ENCODE results near the gene LBX2.

- TF ChIP-seq, protein P1, sequence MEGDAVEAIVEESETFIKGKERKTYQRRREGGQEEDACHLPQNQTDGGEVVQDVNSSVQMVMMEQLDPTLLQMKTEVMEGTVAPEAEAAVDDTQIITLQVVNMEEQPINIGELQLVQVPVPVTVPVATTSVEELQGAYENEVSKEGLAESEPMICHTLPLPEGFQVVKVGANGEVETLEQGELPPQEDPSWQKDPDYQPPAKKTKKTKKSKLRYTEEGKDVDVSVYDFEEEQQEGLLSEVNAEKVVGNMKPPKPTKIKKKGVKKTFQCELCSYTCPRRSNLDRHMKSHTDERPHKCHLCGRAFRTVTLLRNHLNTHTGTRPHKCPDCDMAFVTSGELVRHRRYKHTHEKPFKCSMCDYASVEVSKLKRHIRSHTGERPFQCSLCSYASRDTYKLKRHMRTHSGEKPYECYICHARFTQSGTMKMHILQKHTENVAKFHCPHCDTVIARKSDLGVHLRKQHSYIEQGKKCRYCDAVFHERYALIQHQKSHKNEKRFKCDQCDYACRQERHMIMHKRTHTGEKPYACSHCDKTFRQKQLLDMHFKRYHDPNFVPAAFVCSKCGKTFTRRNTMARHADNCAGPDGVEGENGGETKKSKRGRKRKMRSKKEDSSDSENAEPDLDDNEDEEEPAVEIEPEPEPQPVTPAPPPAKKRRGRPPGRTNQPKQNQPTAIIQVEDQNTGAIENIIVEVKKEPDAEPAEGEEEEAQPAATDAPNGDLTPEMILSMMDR (IDR thresholded peaks at IDR 0.05), result no peak
- TF ChIP-seq ZFX (IDR thresholded peaks at IDR 0.05; ENCODE audit: borderline replicate concordance), result no peak
Observed at GRCh38 chr2:74502147-74502719, 2.8 kb upstream of the LBX2 start.
